HG02763 (cell line): ENCODE measurements around the gene DGKI.

Experiments used
- ATAC-seq: cut with Tn5 transposase; IDR thresholded peaks from one replicate; pipeline ENCODE4 v1.9.1; 2021; ENCODE audit warnings: mild to moderate bottlenecking, moderate library complexity; ENCODE audit not compliant: unreplicated experiment

DGKI gene

GRCh38 chr7:137441451-137441850, 405.3 kb downstream of the DGKI start:
- ATAC-seq: no peak

GRCh38 chr7:137439829-137440825, 406.6 kb downstream of the DGKI start:
- ATAC-seq: no peak

- no peak for ATAC-seq
These were observed 411.8 kb downstream of the DGKI start for GRCh38 chr7:137434946-137435345.

- ATAC-seq: no peak
These were observed 412.2 kb downstream of the DGKI start for GRCh38 chr7:137434530-137434929.

- no peak for ATAC-seq
These were observed 423.5 kb downstream of the DGKI start for GRCh38 chr7:137423321-137423720.

- no peak for ATAC-seq
These were observed 425.4 kb downstream of the DGKI start for GRCh38 chr7:137421366-137421765.

GRCh38 chr7:137418841-137419240, 427.9 kb downstream of the DGKI start:
- no peak for ATAC-seq

GRCh38 chr7:137417464-137417863, 429.3 kb downstream of the DGKI start:
- no peak for ATAC-seq

GRCh38 chr7:137413901-137414300, 432.9 kb downstream of the DGKI start:
- no peak for ATAC-seq

GRCh38 chr7:137411446-137411845, 435.3 kb downstream of the DGKI start:
- no peak for ATAC-seq

GRCh38 chr7:137408126-137408525, 438.6 kb downstream of the DGKI start:
- ATAC-seq: no peak

- no peak for ATAC-seq
These were observed 439.7 kb downstream of the DGKI start for GRCh38 chr7:137407078-137407477.

- no peak for ATAC-seq
These were observed 442.0 kb downstream of the DGKI start for GRCh38 chr7:137404660-137405317.

- ATAC-seq: no peak
These were observed 443.4 kb downstream of the DGKI start for GRCh38 chr7:137403353-137403695.

GRCh38 chr7:137402536-137403352, 444.0 kb downstream of the DGKI start:
- no peak for ATAC-seq

GRCh38 chr7:137399827-137400823, 446.6 kb downstream of the DGKI start:
- ATAC-seq: no peak

- no peak for ATAC-seq
These were observed 450.7 kb downstream of the DGKI start for GRCh38 chr7:137396051-137396450.

- ATAC-seq: no peak
These were observed 451.4 kb downstream of the DGKI start for GRCh38 chr7:137395420-137395819.

- ATAC-seq: no peak
These were observed 453.2 kb downstream of the DGKI start for GRCh38 chr7:137393570-137393969.

GRCh38 chr7:137390076-137390475, 456.7 kb downstream of the DGKI start:
- no peak for ATAC-seq
